Measurements from ENCODE around the gene LAMA3. TPM values are rescaled to one million over a fixed set of nuclear protein-coding genes. Genes with fewer than 3 reads are reported as not detected.

The LAMA3 gene
- total RNA-seq, 1 experiment from 2014 or later, result 2.9 TPM

DNA sequence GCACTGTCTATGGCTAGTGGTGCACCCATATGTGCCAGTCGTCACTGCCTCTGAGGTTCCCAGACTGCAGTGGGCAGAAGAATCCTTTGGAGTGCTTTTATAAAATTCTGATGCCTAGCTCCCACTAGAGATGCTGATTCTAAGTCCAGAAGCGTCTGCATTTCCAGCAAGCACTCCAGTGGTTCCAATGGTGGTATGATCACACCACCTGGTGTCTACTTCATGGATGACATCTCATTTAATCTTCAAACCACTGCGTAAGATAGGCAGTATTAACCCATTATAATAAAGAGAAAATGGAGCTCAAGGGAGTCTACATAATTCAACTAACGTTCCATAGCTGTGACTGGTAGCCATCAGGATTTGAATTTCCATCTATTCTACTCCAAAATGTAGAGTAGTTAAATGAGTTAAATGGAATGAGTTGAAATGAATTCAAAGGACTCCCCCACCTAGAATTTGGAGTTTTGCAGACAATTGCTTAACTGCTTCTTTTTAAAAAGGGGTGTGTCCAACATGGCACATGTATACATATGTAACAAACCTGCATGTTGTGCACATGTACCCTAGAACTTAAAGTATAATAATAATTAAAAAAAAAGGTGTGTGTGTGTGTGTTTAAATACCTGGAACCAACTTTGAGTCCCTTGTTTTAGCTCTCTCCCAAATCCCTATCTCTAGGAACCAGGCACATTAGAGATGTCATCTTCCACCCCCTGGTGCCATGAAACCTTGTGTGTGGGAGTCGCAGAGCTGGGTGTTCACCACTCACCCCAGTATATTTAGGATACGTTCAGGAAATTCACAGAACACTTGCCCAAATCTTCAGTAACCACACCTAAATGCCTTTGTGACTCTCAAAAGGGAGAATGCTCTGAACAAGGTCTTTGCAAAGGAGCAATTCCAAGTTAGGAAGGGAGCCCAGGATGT is 14.1 kb downstream of the LAMA3 start:
- DNase-seq (ENCODE audit: low read depth), result peak; percentile 70

DNA sequence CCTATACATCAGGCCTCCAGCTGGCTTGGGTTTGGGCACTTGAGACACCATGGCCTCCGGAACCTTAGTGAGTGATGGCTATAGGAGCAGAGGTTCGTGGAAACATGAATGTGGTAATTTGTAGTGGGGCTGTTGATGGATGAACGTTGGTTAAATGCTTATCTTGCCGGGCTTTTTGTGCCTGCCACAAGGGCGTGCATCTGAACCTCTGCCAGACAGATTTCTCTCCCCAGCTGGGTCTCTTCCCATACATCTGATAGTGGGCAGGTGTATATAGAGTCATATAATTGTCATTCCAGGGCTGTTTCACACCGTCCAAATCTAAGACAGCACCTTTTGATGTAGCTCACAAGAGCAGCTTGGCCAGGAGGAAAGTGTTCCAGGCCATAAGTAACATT is 14.7 kb downstream of the LAMA3 start:
- DNase-seq (ENCODE audit: low read depth), result no peak

DNA sequence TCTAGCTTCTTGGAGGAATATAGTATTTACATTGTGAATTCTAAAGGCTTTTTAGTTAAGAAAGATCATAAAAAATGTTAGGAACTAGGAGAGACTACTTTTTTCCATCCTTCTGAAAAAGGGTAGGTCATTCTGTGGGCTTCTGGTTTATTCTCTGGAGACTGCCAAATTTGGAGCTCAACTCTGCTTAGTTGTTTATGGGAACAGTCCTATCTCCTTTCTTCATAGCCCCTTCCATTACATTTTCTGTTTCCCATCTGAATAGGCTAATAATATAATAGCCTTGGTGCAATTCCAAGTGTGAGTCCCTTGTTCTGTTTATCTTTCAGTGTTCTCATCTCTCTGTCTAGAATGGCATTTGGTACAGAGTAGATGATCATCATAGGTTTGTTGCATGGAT is 15.6 kb downstream of the LAMA3 start:
- no peak for DNase-seq (ENCODE audit: low read depth)

DNA sequence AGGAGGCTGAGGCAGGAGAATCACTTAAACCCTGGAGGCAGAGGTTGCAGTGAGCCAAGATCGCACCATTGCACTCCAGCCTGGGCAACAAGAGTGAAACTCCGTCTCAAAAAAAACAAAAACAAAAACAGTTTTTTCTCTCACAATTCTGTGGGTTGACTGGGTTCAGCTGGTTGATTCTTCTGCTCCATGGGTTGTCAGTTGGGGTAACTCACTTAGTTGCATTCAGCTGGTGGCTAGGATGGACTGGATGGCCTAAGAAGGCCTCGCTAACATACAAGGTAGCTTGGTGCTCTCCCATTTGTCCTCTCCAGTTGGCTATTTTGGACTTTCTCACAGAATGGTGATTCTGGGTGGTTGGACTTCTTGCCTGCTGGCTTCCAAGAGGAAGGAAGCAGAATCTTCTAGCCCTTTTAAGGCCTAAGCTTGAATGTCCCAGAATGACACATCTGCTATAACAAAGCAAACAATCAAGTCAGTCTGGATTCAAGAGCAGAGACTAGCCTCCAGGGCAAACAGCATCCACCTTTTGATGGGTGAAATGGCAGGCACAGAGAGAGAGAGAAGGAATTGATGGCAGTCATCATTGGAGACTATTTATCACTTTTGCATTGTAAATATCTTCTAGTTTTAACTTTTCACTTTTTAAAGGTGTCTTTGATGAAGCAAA is 17.9 kb downstream of the LAMA3 start:
- no peak for DNase-seq (ENCODE audit: low read depth)

DNA sequence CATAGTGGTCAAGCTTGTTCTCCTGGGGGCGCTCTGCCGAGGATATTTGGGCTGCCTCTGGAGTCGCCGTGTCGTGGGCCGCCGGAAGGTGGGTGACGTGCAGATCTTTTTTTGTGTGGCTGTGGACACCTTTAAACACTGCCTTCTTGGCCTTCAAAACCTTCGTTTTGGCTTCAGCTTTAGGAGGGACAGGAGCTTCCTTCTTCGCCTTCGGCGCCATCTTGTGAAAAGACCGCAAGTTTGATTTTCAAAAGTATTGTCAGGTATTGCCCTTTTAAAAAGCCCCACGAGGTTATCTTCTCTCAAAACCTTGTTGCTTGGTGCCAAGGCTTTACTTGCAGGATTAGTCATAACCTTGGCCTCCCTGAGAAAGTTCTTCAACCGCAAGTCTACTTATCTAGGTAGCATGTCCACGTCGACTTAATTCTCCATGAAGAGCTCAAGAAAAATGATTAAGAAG is 20.8 kb downstream of the LAMA3 start:
- DNase-seq (ENCODE audit: low read depth), result peak; percentile 84

DNA sequence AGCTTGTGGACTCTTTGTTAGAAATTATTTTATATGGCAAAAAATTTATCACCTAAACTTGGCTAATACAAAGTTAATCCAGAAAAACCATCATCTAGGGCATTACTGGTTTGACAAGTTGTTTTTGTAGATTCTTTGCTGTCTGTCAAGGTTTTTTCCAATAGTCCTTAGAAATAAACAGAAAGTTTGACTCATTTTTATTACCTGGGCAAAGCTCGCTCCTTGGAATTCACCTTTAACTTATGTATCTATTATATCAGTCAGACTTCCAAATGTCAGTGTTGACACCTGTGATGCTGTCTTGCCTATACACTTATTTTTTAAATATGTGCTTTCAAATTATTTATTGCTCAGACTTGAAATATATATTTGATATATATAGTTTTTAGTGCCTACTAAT is 21.7 kb downstream of the LAMA3 start:
- no peak for DNase-seq (ENCODE audit: low read depth)

DNA sequence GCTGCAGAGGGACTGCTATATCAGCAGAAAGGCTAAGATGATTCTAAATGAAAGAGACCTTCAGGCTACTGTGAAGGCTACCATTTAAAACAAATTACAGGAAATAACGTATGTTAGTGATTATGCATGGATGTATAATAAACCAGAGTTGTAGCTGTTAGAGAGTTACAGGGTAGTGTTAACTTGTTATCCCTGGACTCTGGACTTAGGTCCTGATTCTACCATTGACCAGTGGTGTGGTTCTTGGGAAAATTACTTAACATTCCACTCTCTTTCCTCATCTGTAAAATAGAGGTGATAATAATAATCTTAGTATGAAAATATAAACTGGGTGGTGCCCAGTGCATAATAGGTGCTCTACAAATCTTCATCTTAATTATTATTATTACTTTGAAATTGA is 22.2 kb downstream of the LAMA3 start:
- no peak for DNase-seq (ENCODE audit: low read depth)

DNA sequence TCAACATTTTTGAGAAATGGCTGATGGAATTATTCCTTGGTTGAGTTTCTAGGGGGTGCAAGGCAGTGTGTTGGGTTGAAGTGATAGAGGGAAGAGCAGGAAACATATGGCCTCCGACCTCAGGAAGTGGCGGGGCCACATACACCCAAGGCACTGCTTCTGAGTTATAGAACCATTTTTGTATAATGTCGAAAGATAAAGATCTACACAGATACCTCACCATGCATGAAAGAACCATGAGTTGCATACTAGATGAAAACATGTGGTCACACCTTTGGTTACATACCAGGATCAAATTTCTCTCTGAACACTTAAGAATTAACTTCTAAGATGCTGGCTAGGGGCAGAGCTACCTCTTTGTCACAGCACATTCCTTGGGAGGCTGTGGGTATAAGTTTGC is 23.2 kb downstream of the LAMA3 start:
- peak; percentile 17 for DNase-seq (ENCODE audit: low read depth)

DNA sequence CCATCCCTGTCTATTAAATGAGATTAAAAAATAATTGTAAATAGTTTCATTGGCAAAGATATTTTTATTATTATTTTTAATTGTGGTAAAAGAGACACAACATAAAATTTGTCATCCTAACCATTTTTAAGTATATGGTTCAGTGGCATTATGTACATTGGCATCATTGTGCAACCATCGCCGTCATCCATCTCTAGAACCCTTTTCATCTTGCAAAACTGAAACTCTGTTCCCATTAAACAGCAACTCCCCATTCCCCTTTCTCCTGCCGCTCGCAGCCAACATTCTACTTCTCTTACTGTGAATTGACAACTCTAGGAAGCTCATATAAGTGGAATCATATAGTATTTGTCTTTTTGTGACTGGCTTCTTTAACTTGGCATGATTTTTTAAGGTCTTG is 25.3 kb downstream of the LAMA3 start:
- no peak for DNase-seq (ENCODE audit: low read depth)

DNA sequence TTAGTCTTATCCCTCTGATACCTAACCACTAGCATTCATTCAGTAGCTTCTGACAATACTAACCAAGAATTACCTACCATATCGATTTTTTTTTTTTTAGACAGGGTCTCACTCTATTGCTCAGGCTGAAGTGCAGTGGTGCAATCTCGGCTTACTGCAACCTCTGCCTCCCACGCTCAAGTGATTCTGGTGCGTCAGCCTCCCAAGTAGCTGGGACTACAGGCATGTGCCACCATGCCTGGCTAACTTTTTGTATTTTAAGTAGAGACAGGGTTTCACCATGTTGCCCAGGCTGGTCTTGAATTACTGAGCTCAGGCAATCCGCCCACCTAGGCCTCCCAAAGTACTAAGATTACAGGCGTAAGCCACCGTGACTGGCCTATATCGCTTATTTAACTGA is 26.8 kb downstream of the LAMA3 start:
- peak; percentile 28 for DNase-seq (ENCODE audit: low read depth)

DNA sequence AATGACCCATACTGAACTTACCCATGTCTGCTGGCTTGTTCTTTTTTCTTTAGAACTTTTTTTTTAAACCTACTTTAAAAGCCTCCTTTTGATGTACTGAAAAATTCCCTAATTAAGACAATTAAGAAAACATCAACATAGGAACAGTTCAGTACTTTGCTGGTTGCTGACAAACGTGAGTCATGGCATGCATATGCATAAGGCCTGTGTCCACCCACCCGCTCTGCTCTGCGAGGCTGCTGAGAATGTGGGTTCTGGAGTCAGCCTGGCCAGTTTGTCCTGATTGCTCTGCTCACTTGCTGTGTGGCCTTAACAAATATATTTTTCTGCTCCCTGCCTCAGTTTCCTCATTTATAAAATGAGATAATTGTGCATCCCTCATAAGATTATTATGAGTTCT is 27.3 kb downstream of the LAMA3 start:
- DNase-seq (ENCODE audit: low read depth), result peak; percentile 77

DNA sequence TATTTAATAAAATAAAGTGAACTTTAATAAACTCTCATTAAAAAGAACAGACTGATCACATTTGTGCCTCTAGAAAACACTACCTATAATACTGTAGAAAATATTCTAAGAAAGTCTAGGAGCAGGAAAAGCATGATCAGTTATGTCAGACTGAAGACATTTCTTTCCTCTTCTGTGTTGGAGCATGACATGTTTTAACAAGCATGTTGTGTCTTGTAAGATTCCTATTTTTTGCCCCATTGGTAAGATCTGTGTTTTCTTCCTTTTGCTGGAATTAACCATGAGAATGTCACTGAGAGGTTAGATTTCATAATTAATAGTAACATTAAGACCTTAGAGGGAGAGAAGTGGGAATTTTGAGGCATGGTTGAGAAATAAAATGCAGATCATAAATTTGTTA is 27.7 kb downstream of the LAMA3 start:
- DNase-seq (ENCODE audit: low read depth), result no peak

DNA sequence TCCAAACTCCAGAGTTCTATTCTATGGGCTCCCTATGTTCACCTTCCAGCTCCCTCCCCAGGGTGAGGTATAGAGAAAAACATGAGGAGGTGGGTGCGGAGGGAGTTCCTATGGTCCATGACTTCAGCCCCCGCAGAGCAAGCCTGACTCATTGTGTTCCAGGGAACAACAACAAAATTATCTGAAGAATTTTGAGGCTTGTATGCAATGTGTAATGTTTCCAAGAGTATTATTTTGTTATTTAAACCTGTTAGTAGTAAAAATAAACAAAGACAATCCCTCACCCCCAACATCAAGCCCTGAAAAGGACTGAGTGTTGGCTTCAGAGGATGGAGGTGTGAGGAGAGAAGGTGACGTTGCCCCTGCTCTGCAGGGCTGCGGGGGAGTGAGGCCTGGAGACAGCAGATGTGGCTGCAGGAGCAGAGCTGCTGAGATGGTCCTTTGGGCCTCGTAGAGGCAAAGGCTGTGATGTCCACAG is 29.0 kb downstream of the LAMA3 start:
- DNase-seq (ENCODE audit: low read depth), result peak; percentile 35

DNA sequence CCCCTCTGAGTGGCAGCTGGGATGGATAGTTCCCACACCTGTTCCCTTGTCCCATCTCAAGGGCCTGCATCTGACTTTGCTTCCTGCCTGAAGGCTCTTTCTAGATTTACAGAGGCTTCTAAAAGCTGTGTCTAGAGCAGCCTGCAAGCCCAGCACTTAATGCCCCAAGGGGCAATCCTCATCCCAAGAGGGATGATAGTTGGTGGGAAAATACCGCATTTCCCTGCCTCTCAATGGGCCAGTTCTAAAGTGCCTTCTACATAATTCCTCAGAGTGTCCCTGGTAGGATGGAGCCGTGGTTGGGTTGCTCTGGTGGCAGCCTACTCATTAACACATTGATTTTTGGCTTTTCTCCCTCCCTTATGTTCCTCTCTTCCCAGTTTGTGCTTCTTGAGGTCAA is 29.5 kb downstream of the LAMA3 start:
- DNase-seq (ENCODE audit: low read depth), result peak; percentile 49

DNA sequence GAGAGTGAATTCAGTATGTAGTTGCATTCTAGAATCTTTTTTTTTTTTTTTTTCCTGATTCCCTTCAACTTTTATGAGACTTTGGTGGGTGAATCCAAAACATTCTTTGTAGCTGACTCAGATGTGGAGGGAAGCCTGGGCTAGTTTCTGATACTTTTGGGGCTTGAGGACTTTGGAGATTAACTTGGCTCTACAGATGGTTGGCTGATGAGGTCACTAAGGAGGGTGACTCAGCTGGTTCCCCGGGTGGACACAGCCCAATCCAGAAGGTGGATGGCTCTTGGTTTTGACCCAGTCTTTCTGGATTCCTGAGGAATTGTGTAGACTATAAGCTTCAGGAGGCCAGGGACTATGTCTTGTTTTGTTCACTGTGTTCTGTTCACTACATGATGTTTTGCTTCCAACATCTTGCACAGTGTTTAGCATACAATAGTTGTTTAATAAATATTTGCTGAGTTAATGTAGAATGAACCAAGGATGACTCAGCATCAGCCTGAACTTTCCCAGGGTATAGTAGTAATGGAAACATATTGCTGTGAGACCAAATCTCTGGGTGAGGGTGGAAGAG is 30.5 kb downstream of the LAMA3 start:
- peak; percentile 98 for DNase-seq (ENCODE audit: low read depth)

DNA sequence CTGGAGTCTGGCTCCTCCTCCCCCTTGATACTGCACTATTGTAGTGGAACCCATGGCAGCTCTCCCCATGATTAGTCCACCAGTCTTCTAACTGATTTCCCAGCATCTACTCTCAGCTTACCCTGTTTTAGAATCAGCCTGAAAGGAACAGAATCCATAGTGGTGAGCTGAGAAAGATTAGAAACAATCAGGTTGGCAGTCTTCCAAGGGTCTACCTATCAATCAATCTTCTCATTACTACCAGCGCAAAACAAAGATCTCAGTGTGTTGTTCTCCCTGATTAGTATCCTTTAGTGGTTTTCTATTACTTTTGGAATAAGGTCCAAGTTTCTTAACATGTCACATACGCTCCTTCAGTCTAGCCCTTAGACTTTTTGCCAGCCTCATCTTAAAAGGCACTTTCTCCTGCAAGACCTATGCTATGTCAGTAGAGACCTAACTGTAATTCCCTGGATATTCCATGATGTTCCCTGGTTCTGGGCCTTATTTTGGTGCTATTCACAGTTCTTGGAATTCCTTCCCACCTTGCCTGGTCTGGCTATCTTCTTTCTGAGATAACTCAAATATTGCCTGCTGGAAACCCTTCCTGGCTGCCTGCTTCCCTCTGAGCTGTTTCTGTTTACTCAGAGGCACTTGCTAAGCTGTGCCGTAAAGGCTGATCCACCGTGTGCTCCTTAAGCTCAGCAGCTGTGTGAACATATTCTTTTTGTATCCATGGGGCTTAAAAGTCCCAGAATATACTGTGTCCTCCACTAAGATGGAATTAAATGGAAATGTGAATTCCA is 32.6 kb downstream of the LAMA3 start:
- no peak for DNase-seq (ENCODE audit: low read depth)

DNA sequence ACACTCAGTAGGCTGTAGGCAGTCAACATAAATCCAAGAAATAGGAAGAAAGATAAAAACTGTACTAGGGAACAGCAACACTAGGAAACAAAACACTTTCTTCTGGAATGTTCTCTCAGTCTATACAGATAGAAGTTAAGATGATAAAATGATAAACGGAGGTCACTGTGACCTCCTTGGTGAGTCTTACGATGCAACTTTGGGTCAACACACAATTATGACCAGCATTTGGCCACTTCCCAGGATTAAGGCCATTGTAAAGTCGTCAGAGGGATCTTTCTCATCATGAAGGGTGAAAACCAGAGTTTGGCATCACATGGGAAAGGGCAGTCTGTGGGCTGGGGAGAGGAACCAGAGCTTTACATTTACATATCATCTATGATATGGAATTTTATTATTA is 33.4 kb downstream of the LAMA3 start:
- no peak for DNase-seq (ENCODE audit: low read depth)

DNA sequence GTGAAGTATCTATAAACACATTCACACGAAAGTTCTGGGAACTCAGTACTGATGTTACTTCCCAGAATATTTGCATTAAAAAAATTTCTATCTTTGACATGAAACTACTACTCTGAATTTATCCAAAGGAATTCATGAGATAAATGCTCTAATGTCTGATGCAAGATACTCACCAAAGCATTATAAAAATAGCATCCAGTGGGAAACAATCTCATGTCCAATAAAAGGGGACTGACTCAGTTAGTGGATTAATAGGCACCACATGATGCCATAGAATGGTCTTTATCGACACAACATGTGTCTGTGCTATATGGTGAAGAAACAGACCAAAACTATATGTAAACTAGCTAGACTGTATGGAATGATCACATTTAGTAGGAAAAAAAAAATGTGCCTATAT is 33.9 kb downstream of the LAMA3 start:
- DNase-seq (ENCODE audit: low read depth), result no peak

DNA sequence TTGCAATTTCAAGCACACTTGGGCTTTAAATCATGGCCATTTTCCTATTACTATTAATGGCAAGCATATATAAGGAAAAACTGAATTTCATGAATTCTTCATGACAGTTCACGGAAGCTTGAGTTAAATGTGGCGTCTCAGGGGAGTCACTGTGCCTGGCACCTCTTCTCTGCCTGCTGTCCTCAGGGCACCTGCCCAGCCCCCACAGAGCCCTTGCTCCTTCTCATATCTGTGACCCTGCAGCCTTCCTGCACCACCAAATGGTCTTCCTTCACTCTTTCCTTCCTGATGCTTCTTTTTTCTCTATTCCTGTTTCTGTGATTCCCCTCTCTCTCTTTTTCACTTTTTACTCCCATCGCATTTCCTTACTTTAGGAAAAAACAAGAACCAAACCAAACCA is 35.4 kb downstream of the LAMA3 start:
- DNase-seq (ENCODE audit: low read depth), result no peak

DNA sequence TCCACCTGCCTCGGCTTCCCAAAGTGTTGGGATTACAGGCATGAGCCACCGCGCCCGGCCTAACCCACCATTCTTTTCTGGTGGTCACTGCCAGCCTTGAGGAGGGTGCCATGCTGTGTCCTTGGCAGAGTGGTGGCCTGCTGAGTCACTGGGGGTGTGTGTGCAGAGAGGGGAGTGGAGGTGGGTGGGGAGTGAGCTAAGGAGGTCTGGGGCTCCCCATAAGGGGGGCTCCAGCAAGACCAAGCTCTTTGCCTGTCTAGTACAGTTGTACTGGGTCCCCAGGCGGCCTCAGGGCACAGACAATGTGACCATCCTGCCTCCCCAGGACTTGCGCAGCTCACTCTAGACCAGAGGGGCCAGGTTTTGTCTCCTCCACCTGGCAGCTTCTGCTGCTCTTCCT is 36.1 kb downstream of the LAMA3 start:
- DNase-seq (ENCODE audit: low read depth), result no peak

DNA sequence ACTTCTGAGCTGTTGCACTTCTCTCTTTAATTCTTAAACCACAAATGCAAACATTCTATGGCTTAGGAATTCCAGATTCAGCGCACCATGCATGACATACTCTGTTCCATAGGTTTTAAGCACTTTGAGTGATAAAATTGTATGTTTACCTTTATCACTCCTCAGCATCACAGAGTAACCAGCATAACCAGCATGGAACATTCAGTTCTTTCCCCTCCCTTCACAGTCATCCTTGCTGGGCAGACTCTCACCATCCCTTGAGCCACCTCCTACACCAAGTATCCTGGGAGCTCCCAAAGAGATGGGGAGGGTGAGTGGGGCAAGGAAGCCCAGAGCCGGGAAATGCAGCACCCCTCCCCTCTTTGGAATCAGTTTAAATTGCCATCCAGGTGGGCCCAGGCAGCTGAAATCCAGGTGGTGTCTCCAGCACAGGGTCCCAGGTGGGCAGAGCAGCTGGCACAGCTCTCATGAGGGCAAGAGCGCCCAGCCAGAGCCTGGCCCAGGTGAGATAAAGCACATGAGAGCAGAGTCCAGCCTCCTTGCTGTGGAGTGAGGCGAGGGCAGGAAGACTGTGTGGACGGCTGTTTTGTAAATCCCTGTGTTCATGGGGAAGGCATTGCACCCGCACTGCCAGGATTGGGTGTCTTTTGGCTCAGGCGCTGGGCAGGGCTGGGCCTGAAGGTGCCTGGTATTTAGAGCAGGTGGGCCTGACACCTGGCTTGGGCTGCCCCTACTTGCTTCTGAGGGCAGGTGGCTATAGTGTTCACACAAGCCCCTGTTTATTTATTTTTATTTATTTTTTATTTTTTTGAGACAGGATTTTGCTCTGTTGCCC is 36.8 kb downstream of the LAMA3 start:
- no peak for DNase-seq (ENCODE audit: low read depth)
